HepG2 (cell line): ENCODE measurements around the gene PLAGL2. TPM values are rescaled to one million over a fixed set of nuclear protein-coding genes. Genes with fewer than 3 reads are reported as not detected.

Experiments
- EED ChIP-seq: sonication (generic); formaldehyde crosslinking; IDR thresholded peaks from 2 replicates; pipeline ENCODE4 v1.5.0; 2020; ENCODE audit warnings: mild to moderate bottlenecking, missing genetic modification reagents
- SMAD1 ChIP-seq: sonication (generic); formaldehyde crosslinking; IDR thresholded peaks from 2 replicates; pipeline ENCODE4 v1.4.0; 2020; ENCODE audit warnings: missing genetic modification reagents, low read depth, mild to moderate bottlenecking, borderline replicate concordance
- ZEB1 ChIP-seq: IDR thresholded peaks from 2 replicates; pipeline ENCODE4 v1.6.1; 2012; ENCODE audit warnings: mild to moderate bottlenecking, low read depth, inconsistent platforms; ENCODE audit not compliant: insufficient replicate concordance
- ZNF274 ChIP-seq: sonication (generic); formaldehyde crosslinking; IDR thresholded peaks from 2 replicates; pipeline ENCODE4 v1.5.1; 2020; ENCODE audit warnings: mild to moderate bottlenecking, missing genetic modification reagents
- ZNF572 ChIP-seq: sonication (generic); formaldehyde crosslinking; IDR thresholded peaks from 2 replicates; pipeline ENCODE4 v1.5.1; 2020; ENCODE audit warnings: mild to moderate bottlenecking, missing genetic modification reagents
- polyA plus RNA-seq, 8 experiments: library from polyadenylated mRNA; depleted of rRNA in 3 of 8; stranded (reverse) in 7 of 8; unstranded in 1 of 8; fragments of >200 nt; fragmentation: Illumina TruSeq in 4 of 8; extraction: Trizol in 4 of 8; gene quantifications; 2 replicates each; pipeline versions ENCODE4 v1.2.1 to v1.2.3, GENCODE V29; 2011 to 2016; ENCODE audit warnings: low read depth in 4 of 8, missing spikeins in 1 of 8, mixed read lengths in 1 of 8; ENCODE audit not compliant: insufficient read depth in 1 of 8
- total RNA-seq, 5 experiments: library from RNA; depleted of rRNA; stranded (reverse); fragments of >200 nt; fragmentation: Illumina TruSeq; extraction: Trizol; gene quantifications; 2 replicates each; pipeline ENCODE4 v1.2.3, GENCODE V29; 2016; ENCODE audit warnings: low read depth in 1 of 5
- TF ChIP-seq, protein P1 (sequence below): sonication (generic); formaldehyde crosslinking; IDR thresholded peaks from 2 replicates; pipeline ENCODE4 v1.5.0; 2020; ENCODE audit warnings: missing genetic modification reagents, mild to moderate bottlenecking, borderline replicate concordance
- TF ChIP-seq, protein P2 (sequence below): sonication (generic); formaldehyde crosslinking; IDR thresholded peaks from 2 replicates; pipeline ENCODE4 v1.8.0; 2022; ENCODE audit warnings: low read depth, missing genetic modification reagents
- TF ChIP-seq, protein P3 (sequence below): sonication (generic); formaldehyde crosslinking; IDR thresholded peaks from 2 replicates; pipeline ENCODE4 v1.5.0; 2020; ENCODE audit warnings: mild to moderate bottlenecking, missing genetic modification reagents, borderline replicate concordance
- TF ChIP-seq, protein P4 (sequence below): sonication (generic); formaldehyde crosslinking; IDR thresholded peaks from 2 replicates; pipeline ENCODE4 v1.4.0; 2020; ENCODE audit warnings: mild to moderate bottlenecking, missing genetic modification reagents

Gene PLAGL2
- total and polyA plus RNA-seq, 2 of the 13 experiments (the other 11 are each of a cell fraction or from before 2014, with no cell fraction given), result 15.2 to 15.3 TPM

DNA sequence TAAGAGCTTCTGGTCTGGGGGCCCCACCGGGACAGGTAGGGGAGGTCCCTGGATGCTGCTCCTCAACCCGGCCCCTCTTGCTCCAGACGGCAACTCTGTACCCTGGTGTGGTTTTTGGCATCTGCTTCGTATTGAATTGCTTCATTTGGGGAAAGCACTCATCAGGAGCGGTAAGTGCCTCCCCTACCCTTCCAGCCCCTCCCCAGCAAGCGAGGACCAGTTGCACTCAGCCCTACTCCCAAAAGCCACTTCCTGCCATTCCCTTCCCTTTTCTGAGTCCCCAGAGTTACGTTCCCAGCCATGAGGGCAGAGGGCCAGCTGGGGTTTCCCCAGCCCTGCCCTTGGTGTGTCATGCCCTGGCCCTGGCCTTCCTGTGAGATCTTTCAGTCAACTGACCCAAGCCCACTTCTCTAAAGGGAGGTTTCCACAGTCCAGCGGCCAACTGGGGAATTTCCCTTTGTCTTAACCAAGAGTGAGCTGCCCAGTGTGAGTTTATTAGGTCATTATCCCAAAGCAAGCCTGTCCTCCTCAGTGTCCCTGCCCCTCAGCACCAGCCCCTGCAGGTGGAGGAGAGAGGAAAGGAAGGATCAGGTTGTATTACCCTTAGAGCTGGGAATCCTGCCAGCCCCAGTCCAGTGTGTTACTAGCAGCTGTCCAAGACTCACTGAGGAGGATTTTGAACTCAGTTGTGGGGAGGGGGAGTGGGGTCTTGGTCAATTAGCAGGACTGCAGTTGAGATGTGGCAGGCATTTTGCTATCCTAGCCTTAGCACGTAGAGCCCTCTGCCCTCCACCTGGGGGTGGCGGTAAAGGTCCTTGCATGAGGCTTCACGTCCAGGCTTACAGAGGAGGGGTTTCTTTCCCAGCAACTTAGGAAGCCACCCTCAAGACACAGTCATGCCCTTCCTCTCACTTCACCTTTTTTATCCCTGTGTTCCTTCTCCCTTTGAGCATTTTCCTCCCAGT, 52.2 kb downstream of the PLAGL2 start (continued):
- TF ChIP-seq ZNF572 (CRISPR knock-in tag) (peak; percentile 78; the same call in 1 of the 2 replicates), ZNF274 (peak; percentile 31; the same call in 1 of the 2 replicates), SMAD1 (CRISPR knock-in tag) (no peak), ZEB1 (no peak), EED (CRISPR knock-in tag) (no peak)
- TF ChIP-seq, protein P1, sequence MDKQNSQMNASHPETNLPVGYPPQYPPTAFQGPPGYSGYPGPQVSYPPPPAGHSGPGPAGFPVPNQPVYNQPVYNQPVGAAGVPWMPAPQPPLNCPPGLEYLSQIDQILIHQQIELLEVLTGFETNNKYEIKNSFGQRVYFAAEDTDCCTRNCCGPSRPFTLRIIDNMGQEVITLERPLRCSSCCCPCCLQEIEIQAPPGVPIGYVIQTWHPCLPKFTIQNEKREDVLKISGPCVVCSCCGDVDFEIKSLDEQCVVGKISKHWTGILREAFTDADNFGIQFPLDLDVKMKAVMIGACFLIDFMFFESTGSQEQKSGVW, result no peak
- TF ChIP-seq, protein P2, sequence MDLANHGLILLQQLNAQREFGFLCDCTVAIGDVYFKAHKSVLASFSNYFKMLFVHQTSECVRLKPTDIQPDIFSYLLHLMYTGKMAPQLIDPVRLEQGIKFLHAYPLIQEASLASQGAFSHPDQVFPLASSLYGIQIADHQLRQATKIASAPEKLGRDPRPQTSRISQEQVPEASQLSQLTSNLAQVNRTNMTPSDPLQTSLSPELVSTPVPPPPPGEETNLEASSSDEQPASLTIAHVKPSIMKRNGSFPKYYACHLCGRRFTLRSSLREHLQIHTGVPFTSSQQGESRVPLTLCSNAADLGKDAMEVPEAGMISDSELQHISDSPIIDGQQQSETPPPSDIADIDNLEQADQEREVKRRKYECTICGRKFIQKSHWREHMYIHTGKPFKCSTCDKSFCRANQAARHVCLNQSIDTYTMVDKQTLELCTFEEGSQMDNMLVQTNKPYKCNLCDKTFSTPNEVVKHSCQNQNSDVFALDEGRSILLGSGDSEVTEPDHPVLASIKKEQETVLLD, result no peak
- TF ChIP-seq, protein P3, sequence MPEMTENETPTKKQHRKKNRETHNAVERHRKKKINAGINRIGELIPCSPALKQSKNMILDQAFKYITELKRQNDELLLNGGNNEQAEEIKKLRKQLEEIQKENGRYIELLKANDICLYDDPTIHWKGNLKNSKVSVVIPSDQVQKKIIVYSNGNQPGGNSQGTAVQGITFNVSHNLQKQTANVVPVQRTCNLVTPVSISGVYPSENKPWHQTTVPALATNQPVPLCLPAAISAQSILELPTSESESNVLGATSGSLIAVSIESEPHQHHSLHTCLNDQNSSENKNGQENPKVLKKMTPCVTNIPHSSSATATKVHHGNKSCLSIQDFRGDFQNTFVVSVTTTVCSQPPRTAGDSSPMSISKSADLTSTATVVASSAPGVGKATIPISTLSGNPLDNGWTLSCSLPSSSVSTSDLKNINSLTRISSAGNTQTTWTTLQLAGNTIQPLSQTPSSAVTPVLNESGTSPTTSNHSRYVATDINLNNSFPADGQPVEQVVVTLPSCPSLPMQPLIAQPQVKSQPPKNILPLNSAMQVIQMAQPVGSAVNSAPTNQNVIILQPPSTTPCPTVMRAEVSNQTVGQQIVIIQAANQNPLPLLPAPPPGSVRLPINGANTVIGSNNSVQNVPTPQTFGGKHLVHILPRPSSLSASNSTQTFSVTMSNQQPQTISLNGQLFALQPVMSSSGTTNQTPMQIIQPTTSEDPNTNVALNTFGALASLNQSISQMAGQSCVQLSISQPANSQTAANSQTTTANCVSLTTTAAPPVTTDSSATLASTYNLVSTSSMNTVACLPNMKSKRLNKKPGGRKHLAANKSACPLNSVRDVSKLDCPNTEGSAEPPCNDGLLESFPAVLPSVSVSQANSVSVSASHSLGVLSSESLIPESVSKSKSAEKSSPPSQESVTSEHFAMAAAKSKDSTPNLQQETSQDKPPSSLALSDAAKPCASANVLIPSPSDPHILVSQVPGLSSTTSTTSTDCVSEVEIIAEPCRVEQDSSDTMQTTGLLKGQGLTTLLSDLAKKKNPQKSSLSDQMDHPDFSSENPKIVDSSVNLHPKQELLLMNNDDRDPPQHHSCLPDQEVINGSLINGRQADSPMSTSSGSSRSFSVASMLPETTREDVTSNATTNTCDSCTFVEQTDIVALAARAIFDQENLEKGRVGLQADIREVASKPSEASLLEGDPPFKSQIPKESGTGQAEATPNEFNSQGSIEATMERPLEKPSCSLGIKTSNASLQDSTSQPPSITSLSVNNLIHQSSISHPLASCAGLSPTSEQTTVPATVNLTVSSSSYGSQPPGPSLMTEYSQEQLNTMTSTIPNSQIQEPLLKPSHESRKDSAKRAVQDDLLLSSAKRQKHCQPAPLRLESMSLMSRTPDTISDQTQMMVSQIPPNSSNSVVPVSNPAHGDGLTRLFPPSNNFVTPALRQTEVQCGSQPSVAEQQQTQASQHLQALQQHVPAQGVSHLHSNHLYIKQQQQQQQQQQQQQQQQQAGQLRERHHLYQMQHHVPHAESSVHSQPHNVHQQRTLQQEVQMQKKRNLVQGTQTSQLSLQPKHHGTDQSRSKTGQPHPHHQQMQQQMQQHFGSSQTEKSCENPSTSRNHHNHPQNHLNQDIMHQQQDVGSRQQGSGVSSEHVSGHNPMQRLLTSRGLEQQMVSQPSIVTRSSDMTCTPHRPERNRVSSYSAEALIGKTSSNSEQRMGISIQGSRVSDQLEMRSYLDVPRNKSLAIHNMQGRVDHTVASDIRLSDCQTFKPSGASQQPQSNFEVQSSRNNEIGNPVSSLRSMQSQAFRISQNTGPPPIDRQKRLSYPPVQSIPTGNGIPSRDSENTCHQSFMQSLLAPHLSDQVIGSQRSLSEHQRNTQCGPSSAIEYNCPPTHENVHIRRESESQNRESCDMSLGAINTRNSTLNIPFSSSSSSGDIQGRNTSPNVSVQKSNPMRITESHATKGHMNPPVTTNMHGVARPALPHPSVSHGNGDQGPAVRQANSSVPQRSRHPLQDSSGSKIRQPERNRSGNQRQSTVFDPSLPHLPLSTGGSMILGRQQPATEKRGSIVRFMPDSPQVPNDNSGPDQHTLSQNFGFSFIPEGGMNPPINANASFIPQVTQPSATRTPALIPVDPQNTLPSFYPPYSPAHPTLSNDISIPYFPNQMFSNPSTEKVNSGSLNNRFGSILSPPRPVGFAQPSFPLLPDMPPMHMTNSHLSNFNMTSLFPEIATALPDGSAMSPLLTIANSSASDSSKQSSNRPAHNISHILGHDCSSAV (CRISPR knock-in tag), result no peak
- TF ChIP-seq, protein P4, sequence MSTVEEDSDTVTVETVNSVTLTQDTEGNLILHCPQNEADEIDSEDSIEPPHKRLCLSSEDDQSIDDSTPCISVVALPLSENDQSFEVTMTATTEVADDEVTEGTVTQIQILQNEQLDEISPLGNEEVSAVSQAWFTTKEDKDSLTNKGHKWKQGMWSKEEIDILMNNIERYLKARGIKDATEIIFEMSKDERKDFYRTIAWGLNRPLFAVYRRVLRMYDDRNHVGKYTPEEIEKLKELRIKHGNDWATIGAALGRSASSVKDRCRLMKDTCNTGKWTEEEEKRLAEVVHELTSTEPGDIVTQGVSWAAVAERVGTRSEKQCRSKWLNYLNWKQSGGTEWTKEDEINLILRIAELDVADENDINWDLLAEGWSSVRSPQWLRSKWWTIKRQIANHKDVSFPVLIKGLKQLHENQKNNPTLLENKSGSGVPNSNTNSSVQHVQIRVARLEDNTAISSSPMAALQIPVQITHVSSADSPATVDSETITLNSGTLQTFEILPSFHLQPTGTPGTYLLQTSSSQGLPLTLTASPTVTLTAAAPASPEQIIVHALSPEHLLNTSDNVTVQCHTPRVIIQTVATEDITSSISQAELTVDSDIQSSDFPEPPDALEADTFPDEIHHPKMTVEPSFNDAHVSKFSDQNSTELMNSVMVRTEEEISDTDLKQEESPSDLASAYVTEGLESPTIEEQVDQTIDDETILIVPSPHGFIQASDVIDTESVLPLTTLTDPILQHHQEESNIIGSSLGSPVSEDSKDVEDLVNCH (CRISPR knock-in tag), result no peak
